ENCODE data around the gene LRRC63. TPM values are rescaled to one million over a fixed set of nuclear protein-coding genes. Genes with fewer than 3 reads are reported as not detected.
"Not testable (repeated sequence)": the region's sequence is repeated elsewhere in the genome, so short reads cannot be mapped to it uniquely, and the experiment has no call there.

The LRRC63 gene
- total RNA-seq, 1 donor from 2014 or later = not detected

- H3K4me1 Mint-ChIP-seq (ENCODE audit: unreplicated experiment) = peaks cover 4% of the 10 kb centered on the region
- no peak overlapping the region for H3K4me3 Mint-ChIP-seq (ENCODE audit: unreplicated experiment)
- DNase-seq (ENCODE audit: low spot score) = no peak
- no peak overlapping the region for H3K27ac Mint-ChIP-seq (ENCODE audit: unreplicated experiment)
- H3K27me3 Mint-ChIP-seq (ENCODE audit: unreplicated experiment) = peaks cover 4% of the 10 kb centered on the region
- H3K36me3 Mint-ChIP-seq (ENCODE audit: low read depth, unreplicated experiment) = no peaks in the 10 kb centered on the region
- TF ChIP-seq, protein P1, sequence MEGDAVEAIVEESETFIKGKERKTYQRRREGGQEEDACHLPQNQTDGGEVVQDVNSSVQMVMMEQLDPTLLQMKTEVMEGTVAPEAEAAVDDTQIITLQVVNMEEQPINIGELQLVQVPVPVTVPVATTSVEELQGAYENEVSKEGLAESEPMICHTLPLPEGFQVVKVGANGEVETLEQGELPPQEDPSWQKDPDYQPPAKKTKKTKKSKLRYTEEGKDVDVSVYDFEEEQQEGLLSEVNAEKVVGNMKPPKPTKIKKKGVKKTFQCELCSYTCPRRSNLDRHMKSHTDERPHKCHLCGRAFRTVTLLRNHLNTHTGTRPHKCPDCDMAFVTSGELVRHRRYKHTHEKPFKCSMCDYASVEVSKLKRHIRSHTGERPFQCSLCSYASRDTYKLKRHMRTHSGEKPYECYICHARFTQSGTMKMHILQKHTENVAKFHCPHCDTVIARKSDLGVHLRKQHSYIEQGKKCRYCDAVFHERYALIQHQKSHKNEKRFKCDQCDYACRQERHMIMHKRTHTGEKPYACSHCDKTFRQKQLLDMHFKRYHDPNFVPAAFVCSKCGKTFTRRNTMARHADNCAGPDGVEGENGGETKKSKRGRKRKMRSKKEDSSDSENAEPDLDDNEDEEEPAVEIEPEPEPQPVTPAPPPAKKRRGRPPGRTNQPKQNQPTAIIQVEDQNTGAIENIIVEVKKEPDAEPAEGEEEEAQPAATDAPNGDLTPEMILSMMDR (IDR thresholded peaks at IDR 0.05; ENCODE audit: unreplicated experiment) = no peak
- H3K9me3 Mint-ChIP-seq (ENCODE audit: unreplicated experiment) = no peaks in the 10 kb centered on the region
Measured at GRCh38 chr13:46210362-46211083, 1.2 kb upstream of the LRRC63 start.

DNA sequence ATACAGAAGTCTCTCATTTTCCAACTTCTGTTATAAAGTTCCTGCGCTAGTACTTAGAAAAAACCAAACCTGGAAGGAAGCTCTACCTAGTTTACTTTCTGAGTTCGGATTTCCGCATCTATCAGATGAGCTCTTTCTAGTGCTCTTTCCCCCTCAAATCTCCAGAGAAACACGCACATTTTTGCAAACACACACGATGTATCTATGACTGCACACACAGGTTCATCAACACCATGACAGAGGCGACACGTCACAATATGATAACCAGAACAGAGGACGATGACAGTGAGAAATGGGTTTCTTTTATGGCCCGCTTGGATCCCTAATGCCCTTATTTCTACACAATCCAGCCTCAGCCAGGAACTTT is 629 bp upstream of the LRRC63 start:
- TF ChIP-seq, protein P1 (IDR thresholded peaks at IDR 0.05; ENCODE audit: unreplicated experiment) = no peak
- Mint-ChIP-seq H3K4me3 (ENCODE audit: unreplicated experiment) (peak overlapping the region; percentile 75), H3K36me3 (ENCODE audit: low read depth, unreplicated experiment) (no peaks in the 10 kb centered on the region), H3K27ac (ENCODE audit: unreplicated experiment) (no peak overlapping the region), H3K9me3 (ENCODE audit: unreplicated experiment) (no peaks in the 10 kb centered on the region), H3K4me1 (ENCODE audit: unreplicated experiment) (peaks cover 4% of the 10 kb centered on the region), H3K27me3 (ENCODE audit: unreplicated experiment) (peaks cover 5% of the 10 kb centered on the region)
- DNase-seq (ENCODE audit: low spot score) = no peak

- Mint-ChIP-seq H3K36me3 (ENCODE audit: low read depth, unreplicated experiment) (no peaks in the 10 kb centered on the region), H3K9me3 (ENCODE audit: unreplicated experiment) (no peaks in the 10 kb centered on the region), H3K4me3 (ENCODE audit: unreplicated experiment) (no peak overlapping the region), H3K27me3 (ENCODE audit: unreplicated experiment) (peaks cover 5% of the 10 kb centered on the region), H3K27ac (ENCODE audit: unreplicated experiment) (no peak overlapping the region), H3K4me1 (ENCODE audit: unreplicated experiment) (peaks cover 4% of the 10 kb centered on the region)
- no peak for DNase-seq (ENCODE audit: low spot score)
- TF ChIP-seq, protein P1 (IDR thresholded peaks at IDR 0.05; ENCODE audit: unreplicated experiment) = no peak
Measured at GRCh38 chr13:46213242-46213641, 1.5 kb downstream of the LRRC63 start.

- H3K9me3 Mint-ChIP-seq (ENCODE audit: unreplicated experiment); DNase-seq (ENCODE audit: low spot score); H3K27me3 Mint-ChIP-seq (ENCODE audit: unreplicated experiment); H3K27ac Mint-ChIP-seq (ENCODE audit: unreplicated experiment); H3K36me3 Mint-ChIP-seq (ENCODE audit: low read depth, unreplicated experiment); H3K4me1 Mint-ChIP-seq (ENCODE audit: unreplicated experiment); H3K4me3 Mint-ChIP-seq (ENCODE audit: unreplicated experiment): not testable (repeated sequence)
Measured at GRCh38 chr13:46214741-46215140, 3.0 kb downstream of the LRRC63 start.

DNA sequence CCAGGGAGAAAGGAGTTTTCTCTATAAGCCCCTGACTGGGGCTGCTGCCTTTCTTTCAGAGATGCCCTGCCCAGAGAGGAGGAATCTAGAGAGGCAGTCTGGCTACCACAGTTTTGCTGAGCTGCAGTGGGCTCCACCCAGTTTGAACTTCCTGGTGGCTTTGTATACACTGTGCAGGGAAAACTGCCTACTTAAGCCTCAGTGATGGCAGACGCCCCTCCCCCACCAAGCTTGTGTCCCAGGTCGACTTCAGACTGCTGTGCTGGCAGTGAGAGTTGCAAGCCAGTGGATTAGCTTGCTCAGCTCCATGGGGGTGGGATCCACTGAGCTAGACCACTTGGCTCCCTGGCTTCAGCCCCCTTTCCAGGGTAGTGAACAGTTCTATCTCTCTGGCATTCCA is 8.5 kb downstream of the LRRC63 start:
- not testable (repeated sequence) for H3K27me3 Mint-ChIP-seq (ENCODE audit: unreplicated experiment); H3K4me1 Mint-ChIP-seq (ENCODE audit: unreplicated experiment); H3K36me3 Mint-ChIP-seq (ENCODE audit: low read depth, unreplicated experiment); H3K4me3 Mint-ChIP-seq (ENCODE audit: unreplicated experiment); DNase-seq (ENCODE audit: low spot score); H3K27ac Mint-ChIP-seq (ENCODE audit: unreplicated experiment); H3K9me3 Mint-ChIP-seq (ENCODE audit: unreplicated experiment)

DNA sequence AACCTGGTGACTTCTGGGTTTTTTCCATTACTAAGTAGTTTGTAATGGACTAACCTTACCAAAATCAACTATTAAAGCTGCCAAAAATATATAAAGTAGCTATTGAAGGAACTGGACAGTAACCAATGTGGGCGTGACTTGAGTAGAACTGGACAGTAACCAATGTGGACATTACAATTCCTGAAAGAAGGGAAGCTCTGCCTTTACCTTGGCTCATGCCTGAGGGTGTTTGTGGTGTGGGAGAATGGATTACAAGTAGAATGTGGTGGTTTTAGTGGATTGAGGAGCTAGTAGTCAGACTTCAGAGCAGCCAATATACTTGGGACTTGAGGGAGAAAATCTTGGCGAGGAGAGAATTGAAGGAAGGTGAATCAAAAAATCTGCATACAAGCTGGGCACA is 17.5 kb downstream of the LRRC63 start:
- Mint-ChIP-seq H3K4me1 (ENCODE audit: unreplicated experiment) (no peaks in the 10 kb centered on the region), H3K27ac (ENCODE audit: unreplicated experiment) (no peak overlapping the region), H3K9me3 (ENCODE audit: unreplicated experiment) (no peaks in the 10 kb centered on the region), H3K4me3 (ENCODE audit: unreplicated experiment) (no peak overlapping the region), H3K36me3 (ENCODE audit: low read depth, unreplicated experiment) (peaks cover 3% of the 10 kb centered on the region), H3K27me3 (ENCODE audit: unreplicated experiment) (peaks cover 7% of the 10 kb centered on the region)
- TF ChIP-seq, protein P1 (IDR thresholded peaks at IDR 0.05; ENCODE audit: unreplicated experiment) = no peak
- DNase-seq (ENCODE audit: low spot score) = no peak
